Choroid plexus epithelial cell (primary cell): ENCODE measurements around the gene PTPRG.

Experiments
- DNase-seq: peaks from one replicate; pipeline ENCODE4 v3.0.0-alpha.2; 2010; ENCODE audit warnings: low read depth
- H3K4me3 ChIP-seq: 2 replicates; pipeline ENCODE4 v1.5.1; 2011; ENCODE audit warnings: low read depth, mild to moderate bottlenecking, control low read depth, low read length, moderate library complexity
- TF ChIP-seq, protein P1 (sequence below): conservative IDR thresholded peaks from 2 replicates; pipeline ENCODE4 v1.5.1; 2011; ENCODE audit warnings: low read depth, mild to moderate bottlenecking, control low read depth, inconsistent platforms, low read length, moderate library complexity

PTPRG gene

DNA sequence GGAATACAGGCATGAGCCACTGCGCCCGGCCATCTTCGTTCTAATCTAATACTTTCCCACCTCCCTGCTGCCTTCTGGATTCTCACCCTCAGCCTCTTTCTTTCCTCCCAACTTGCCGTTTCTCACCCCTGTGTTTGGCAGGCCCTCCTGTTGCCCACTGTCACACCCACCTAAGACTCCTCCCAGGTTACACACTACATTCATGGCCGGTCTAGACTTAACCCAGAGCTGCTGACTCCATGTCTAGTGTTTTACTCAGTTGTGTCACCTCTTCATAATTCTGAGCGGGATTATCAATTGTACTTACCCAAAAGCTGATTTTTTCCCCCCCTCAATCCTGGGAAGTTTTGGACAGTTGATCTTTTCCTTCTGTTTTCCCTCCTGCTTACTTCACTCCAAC is 588.2 kb downstream of the PTPRG start:
- no peak overlapping the region for H3K4me3 ChIP-seq
- no peak for DNase-seq
- TF ChIP-seq, protein P1, sequence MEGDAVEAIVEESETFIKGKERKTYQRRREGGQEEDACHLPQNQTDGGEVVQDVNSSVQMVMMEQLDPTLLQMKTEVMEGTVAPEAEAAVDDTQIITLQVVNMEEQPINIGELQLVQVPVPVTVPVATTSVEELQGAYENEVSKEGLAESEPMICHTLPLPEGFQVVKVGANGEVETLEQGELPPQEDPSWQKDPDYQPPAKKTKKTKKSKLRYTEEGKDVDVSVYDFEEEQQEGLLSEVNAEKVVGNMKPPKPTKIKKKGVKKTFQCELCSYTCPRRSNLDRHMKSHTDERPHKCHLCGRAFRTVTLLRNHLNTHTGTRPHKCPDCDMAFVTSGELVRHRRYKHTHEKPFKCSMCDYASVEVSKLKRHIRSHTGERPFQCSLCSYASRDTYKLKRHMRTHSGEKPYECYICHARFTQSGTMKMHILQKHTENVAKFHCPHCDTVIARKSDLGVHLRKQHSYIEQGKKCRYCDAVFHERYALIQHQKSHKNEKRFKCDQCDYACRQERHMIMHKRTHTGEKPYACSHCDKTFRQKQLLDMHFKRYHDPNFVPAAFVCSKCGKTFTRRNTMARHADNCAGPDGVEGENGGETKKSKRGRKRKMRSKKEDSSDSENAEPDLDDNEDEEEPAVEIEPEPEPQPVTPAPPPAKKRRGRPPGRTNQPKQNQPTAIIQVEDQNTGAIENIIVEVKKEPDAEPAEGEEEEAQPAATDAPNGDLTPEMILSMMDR, result no peak

DNA sequence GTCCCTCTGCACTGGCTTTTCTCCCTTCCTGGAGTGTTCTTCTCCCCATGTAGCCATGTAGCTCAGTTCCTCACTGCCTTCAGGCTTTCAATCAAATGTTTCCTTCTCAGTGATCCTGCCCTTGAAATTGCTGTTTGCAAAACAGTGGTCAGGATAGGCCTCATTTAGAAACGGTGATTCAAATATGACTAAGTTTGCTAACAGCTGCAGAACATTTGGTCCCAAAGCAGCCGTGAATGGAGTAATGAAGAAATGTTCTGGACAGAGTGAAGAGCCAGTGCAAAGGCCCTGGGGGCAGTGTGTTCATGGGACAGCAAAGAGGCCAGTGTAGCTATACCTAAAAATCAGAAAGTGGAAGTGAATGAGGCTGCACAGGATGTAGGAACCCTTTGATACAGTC is 588.6 kb downstream of the PTPRG start:
- peak; percentile 61 for DNase-seq
- no peak overlapping the region for H3K4me3 ChIP-seq
- TF ChIP-seq, protein P1, result no peak

GRCh38 chr3:62151591-62151990 is 590.2 kb downstream of the PTPRG start:
- TF ChIP-seq, protein P1, result no peak
- H3K4me3 ChIP-seq, result no peak overlapping the region

DNA sequence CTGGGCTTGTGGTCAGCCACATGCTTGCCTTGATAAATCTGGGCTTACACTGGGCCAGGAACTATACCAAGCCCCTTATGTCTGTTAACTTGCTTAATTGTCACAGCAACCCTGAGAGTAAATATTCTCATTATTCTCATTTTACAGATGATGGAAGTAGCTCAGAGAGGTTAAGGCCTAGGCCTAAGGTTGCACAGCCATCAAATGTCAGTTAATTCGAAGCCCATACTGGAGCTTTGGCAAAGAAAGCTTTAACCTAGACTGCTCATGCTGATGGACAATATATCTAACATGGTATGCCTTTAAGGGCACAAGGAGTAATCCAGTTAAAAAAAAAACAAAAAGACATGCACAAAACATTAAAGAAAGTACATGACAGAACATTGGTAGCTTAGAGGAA is 591.9 kb downstream of the PTPRG start:
- H3K4me3 ChIP-seq, result no peak overlapping the region
- DNase-seq, result no peak
- TF ChIP-seq, protein P1, result no peak

More at GRCh38 chr3:62151591-62151990, 590.2 kb downstream of the PTPRG start:
- DNase-seq, result no peak

DNA sequence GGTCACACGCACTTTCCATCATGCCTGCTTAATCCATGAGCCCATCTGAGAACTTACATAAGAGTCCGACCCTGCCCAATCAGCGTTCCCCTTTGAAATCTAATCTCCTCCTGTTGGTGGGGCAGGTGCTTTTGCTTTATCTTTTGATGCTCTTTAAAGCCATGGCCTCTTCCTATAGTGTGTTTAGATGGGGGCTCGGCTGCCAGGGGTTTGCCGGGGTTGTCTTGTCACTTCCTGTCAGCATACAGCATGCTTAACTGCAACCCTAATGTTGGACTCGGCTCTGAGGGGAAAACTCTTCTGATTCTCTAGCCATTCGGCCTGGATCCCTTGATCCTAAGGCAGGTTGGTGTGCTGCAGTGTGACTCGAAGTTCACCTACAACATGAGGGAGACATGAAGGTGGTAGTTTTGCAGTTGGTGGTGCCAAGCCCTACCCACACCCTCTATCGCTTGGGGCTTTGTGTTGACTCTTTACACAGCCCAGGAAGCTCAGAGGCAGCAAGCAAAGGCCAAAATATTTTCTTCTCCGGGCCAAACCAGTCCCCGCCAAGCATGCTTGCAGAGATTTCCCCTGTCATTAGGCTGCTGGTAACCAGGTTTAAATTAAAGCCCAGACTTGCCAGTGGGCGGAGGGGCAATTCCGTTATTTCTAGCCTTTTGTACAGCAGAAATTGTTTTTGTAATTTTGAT is 593.2 kb downstream of the PTPRG start:
- TF ChIP-seq, protein P1, result no peak
- no peak overlapping the region for H3K4me3 ChIP-seq
- no peak for DNase-seq

DNA sequence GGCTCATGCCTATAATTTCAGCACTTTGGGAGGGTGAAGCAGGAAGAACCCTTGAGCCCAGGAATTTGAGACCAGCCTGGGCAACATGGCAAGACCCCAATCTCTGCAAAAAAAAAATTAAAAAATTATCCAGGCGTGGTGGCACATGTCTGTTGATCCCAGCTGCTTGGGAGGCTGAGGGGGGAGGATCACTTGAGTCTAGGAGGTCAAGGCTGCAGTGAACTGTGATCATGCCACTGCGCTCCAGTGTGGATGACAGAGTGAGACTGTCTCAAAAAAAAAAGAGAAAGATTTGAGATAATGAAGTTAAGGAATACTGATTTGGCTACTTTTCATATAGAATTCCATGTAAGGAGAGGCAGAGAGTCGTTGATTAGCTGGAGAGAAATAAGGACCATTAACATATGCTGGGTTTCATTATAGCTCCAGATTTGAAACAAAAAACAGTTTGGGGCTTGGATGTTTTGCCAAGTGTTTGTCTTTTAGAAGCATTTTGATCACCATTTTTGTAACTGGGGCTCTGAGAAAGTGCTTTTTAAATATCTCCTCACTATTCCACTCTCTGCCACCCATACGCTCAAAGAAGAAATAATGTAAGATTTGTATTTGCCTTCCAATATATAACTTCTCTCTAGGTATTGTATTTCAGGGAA is 597.8 kb downstream of the PTPRG start:
- TF ChIP-seq, protein P1, result no peak
- no peak overlapping the region for H3K4me3 ChIP-seq
- no peak for DNase-seq

GRCh38 chr3:62159709-62160092 is 598.3 kb downstream of the PTPRG start:
- TF ChIP-seq, protein P1, result no peak
- H3K4me3 ChIP-seq, result no peak overlapping the region
- peak; percentile 73 for DNase-seq
